Endodermal cell (in vitro differentiated cells): ENCODE data around the gene UBASH3A. TPM values are rescaled to one million over a fixed set of nuclear protein-coding genes. Genes with fewer than 3 reads are reported as not detected.

Experiments used
- DNase-seq: peaks from one replicate; pipeline ENCODE4 v3.0.0-alpha.2; 2017
- H3K27ac ChIP-seq: 2 replicates; pipeline ENCODE4 v1.5.1; 2013; ENCODE audit warnings: mild to moderate bottlenecking, low read depth, low read length, moderate library complexity
- H3K27me3 ChIP-seq: 2 replicates; pipeline ENCODE4 v1.6.1; 2013; ENCODE audit warnings: mild to moderate bottlenecking, low read length, moderate library complexity; ENCODE audit not compliant: insufficient read depth, control insufficient read depth, poor library complexity, severe bottlenecking
- H3K36me3 ChIP-seq: 2 replicates; pipeline ENCODE4 v1.7.0; 2013; ENCODE audit warnings: mild to moderate bottlenecking, low read length, moderate library complexity; ENCODE audit not compliant: control insufficient read depth, insufficient read depth
- H3K4me1 ChIP-seq: one replicate; pipeline ENCODE4 v1.7.0; 2013; ENCODE audit warnings: low read length; ENCODE audit not compliant: control insufficient read depth, insufficient read depth
- H3K4me3 ChIP-seq: 2 replicates; pipeline ENCODE4 v1.5.1; 2013; ENCODE audit warnings: mild to moderate bottlenecking, low read length, moderate library complexity
- H3K9ac ChIP-seq: 2 replicates; pipeline ENCODE4 v1.6.1; 2013; ENCODE audit warnings: mild to moderate bottlenecking, low read length, moderate library complexity; ENCODE audit not compliant: poor library complexity, severe bottlenecking; ENCODE audit errors: extremely low read depth
- H3K9me3 ChIP-seq: 2 replicates; pipeline ENCODE4 v1.6.1; 2013; ENCODE audit warnings: mild to moderate bottlenecking, low read length, moderate library complexity; ENCODE audit not compliant: control insufficient read depth
- H3K27ac Mint-ChIP-seq: 2 replicates; pipeline ENCODE4 v1.8.0; 2020; ENCODE audit warnings: mixed read lengths
- H3K27me3 Mint-ChIP-seq: 2 replicates; pipeline ENCODE4 v1.8.0; 2021; ENCODE audit warnings: mild to moderate bottlenecking, mixed read lengths; ENCODE audit not compliant: insufficient read depth
- H3K36me3 Mint-ChIP-seq: 2 replicates; pipeline ENCODE4 v1.8.0; 2020; ENCODE audit warnings: low read depth, mixed read lengths
- H3K4me1 Mint-ChIP-seq: 2 replicates; pipeline ENCODE4 v1.8.0; 2020; ENCODE audit warnings: mixed read lengths
- H3K4me3 Mint-ChIP-seq: 2 replicates; pipeline ENCODE4 v1.8.0; 2020; ENCODE audit warnings: mild to moderate bottlenecking, moderate library complexity, mixed read lengths
- H3K9me3 Mint-ChIP-seq: 2 replicates; pipeline ENCODE4 v1.8.0; 2020; ENCODE audit warnings: mild to moderate bottlenecking, mixed read lengths
- CTCF ChIP-seq: fragments of 200-600 bp; sonication (generic); conservative IDR thresholded peaks from 2 replicates; pipeline ENCODE4 v1.5.0; 2021; ENCODE audit warnings: antibody characterized with exemption, mild to moderate bottlenecking
- WGBS, 2 experiments: methylation state at CpG; one replicate each; pipeline versions ENCODE4 v1.1.5 to v1.1.7; 2013; ENCODE audit warnings: missing lambda C conversion rate in 2 of 2, mixed read lengths in 1 of 2; ENCODE audit not compliant: insufficient coverage in 1 of 2, insufficient read length in 1 of 2; 5-methylcytosine and 5-hydroxymethylcytosine counted together
- total RNA-seq, 2 donors: library from RNA; stranded (reverse); fragmentation: NEBNext Ultra II Directional in 1 of 2; extraction: Animal tissue kit (Norgen Biotek cat#: 25700) in 1 of 2; gene quantifications; 2 replicates in 1 of 2; 3 replicates in 1 of 2; pipeline ENCODE4 v1.2.1, GENCODE V29; 2021

Gene UBASH3A
- total RNA-seq, 2 donors from 2014 or later: not detected

GRCh38 chr21:42443876-42444744 lies 40.4 kb downstream of the UBASH3A start:
- DNase-seq: no peak
- Histone ChIP-seq H3K36me3 (no peaks in the 10 kb centered on the region), H3K9me3 (no peaks in the 10 kb centered on the region), H3K9ac (no peak overlapping the region), H3K27me3 (peaks cover 6% of the 10 kb centered on the region), H3K4me1 (no peaks in the 10 kb centered on the region), H3K27ac (no peak overlapping the region), H3K4me3 (no peak overlapping the region)
- no peaks in the 10 kb centered on the region for H3K36me3 Mint-ChIP-seq
- WGBS, 2 experiments: 90 to 92% methylated on average over 29 to 34 of the region's 34 CpGs
- H3K27ac Mint-ChIP-seq: no peak overlapping the region
- TF ChIP-seq CTCF: no peak
- H3K4me3 Mint-ChIP-seq: no peak overlapping the region
- H3K27me3 Mint-ChIP-seq: no peaks in the 10 kb centered on the region
- H3K4me1 Mint-ChIP-seq: no peaks in the 10 kb centered on the region
- H3K9me3 Mint-ChIP-seq: no peaks in the 10 kb centered on the region

GRCh38 chr21:42444745-42445059 lies 41.0 kb downstream of the UBASH3A start:
- Mint-ChIP-seq H3K27me3 (no peaks in the 10 kb centered on the region), H3K36me3 (no peaks in the 10 kb centered on the region), H3K4me3 (no peak overlapping the region), H3K9me3 (no peaks in the 10 kb centered on the region), H3K27ac (no peak overlapping the region), H3K4me1 (peaks cover 4% of the 10 kb centered on the region)
- no peaks in the 10 kb centered on the region for H3K9me3 ChIP-seq
- no peak for TF ChIP-seq CTCF
- 92 to 95% methylated on average over 3 to 10 of the region's 10 CpGs for whole genome bisulfite sequencing, 2 experiments
- DNase-seq: no peak
- H3K4me3 ChIP-seq: no peak overlapping the region
- H3K36me3 ChIP-seq: no peaks in the 10 kb centered on the region
- no peak overlapping the region for H3K9ac ChIP-seq
- peaks cover 6% of the 10 kb centered on the region for H3K27me3 ChIP-seq
- H3K27ac ChIP-seq: no peak overlapping the region
- no peaks in the 10 kb centered on the region for H3K4me1 ChIP-seq

- no peak overlapping the region for H3K27ac ChIP-seq
- Mint-ChIP-seq H3K27ac (no peak overlapping the region), H3K27me3 (no peaks in the 10 kb centered on the region), H3K9me3 (peaks cover 2% of the 10 kb centered on the region), H3K4me1 (peaks cover 9% of the 10 kb centered on the region), H3K36me3 (no peaks in the 10 kb centered on the region), H3K4me3 (no peak overlapping the region)
- no peak overlapping the region for H3K9ac ChIP-seq
- no peaks in the 10 kb centered on the region for H3K4me1 ChIP-seq
- 90 to 96% methylated on average over 6 to 7 of the region's 7 CpGs for WGBS, 2 experiments
- no peak for DNase-seq
- peaks cover 6% of the 10 kb centered on the region for H3K27me3 ChIP-seq
- H3K36me3 ChIP-seq: no peaks in the 10 kb centered on the region
- no peak for TF ChIP-seq CTCF
- H3K9me3 ChIP-seq: no peaks in the 10 kb centered on the region
- no peak overlapping the region for H3K4me3 ChIP-seq
These were observed 41.6 kb downstream of the UBASH3A start for GRCh38 chr21:42445311-42445710.
